Endothelial cell of umbilical vein (primary cell): ENCODE measurements around the gene CCNI. TPM values are rescaled to one million over a fixed set of nuclear protein-coding genes. Genes with fewer than 3 reads are reported as not detected.

Experiments
- BruUV-seq: library from RNA; stranded (reverse); fragments of 400-500 nt; replicated peaks from 2 replicates; lab custom pipeline; 2021; lab: Mats Ljungman, UMichigan
- CTCF ChIA-PET: fragments of 300-600, 350-600 bp; sonication (Branson Sonifier 250); formaldehyde crosslinking; loops from one replicate; lab custom pipeline; 2021; ENCODE audit warnings: antibody characterized with exemption, inconsistent platforms; lab: Charles Lee
- POLR2A ChIA-PET: fragments of 300-600, 350-600 bp; sonication (Branson Sonifier 250); formaldehyde crosslinking; loops from one replicate; lab custom pipeline; 2021; ENCODE audit warnings: antibody characterized with exemption, inconsistent platforms; lab: Charles Lee
- DNase-seq: peaks from one replicate; pipeline ENCODE4 v3.0.0-alpha.2; 2011; ENCODE audit warnings: low read depth, low spot score
- FAIRE-seq: peaks from 2 replicates; lab custom pipeline; 2011; peaks lifted over from hg19 to GRCh38; lab: Jason Lieb, UNC
- H2AFZ ChIP-seq: 2 replicates; pipeline ENCODE4 v1.6.0; 2012; ENCODE audit warnings: low read depth, low read length, control low read depth, inconsistent platforms
- H3K27ac ChIP-seq: 2 replicates; pipeline ENCODE4 v1.5.1; 2011; ENCODE audit warnings: low read depth, mild to moderate bottlenecking, control low read depth, low read length, moderate library complexity; ENCODE audit not compliant: insufficient read depth
- H3K27me3 ChIP-seq, 2 experiments: 2 replicates each; pipeline versions ENCODE4 v1.6.0 to v1.6.1; 2011; ENCODE audit warnings: low read length in 2 of 2, mixed read lengths in 1 of 2; ENCODE audit not compliant: control insufficient read depth in 2 of 2, insufficient read depth in 2 of 2
- H3K36me3 ChIP-seq, 2 experiments: 2 replicates in 1 of 2; 3 replicates in 1 of 2; pipeline ENCODE4 v1.5.1; 2011; ENCODE audit warnings: low read length in 2 of 2, mild to moderate bottlenecking in 1 of 2, moderate library complexity in 1 of 2; ENCODE audit not compliant: control insufficient read depth in 2 of 2, insufficient read depth in 2 of 2; ENCODE audit errors: extremely low read depth in 1 of 2
- H3K4me1 ChIP-seq: 3 replicates; pipeline ENCODE4 v1.5.1; 2011; ENCODE audit warnings: mild to moderate bottlenecking, low read length; ENCODE audit not compliant: control insufficient read depth, insufficient read depth; ENCODE audit errors: extremely low read depth
- H3K4me2 ChIP-seq: 2 replicates; pipeline ENCODE4 v1.6.1; 2011; ENCODE audit warnings: low read length, control low read depth, mixed read lengths; ENCODE audit not compliant: insufficient read depth
- H3K4me3 ChIP-seq, 3 experiments: fragments of 200-600 bp in 1 of 3; sonication (generic), shearing (Covaris generic) in 1 of 3; replicated peaks in 1 of 3; 2 replicates each; pipeline ENCODE4 v1.5.1; 2011 to 2016; ENCODE audit warnings: control low read depth in 3 of 3, low read length in 3 of 3, mild to moderate bottlenecking in 2 of 3, inconsistent platforms in 1 of 3, low read depth in 1 of 3, moderate library complexity in 1 of 3; ENCODE audit not compliant: insufficient read depth in 1 of 3
- H3K79me2 ChIP-seq: 2 replicates; pipeline ENCODE4 v1.6.0; 2012; ENCODE audit warnings: low read length, inconsistent platforms; ENCODE audit not compliant: control insufficient read depth, insufficient read depth
- H3K9ac ChIP-seq: replicated peaks from 2 replicates; pipeline ENCODE3; 2011; ENCODE audit warnings: low read length, control low read depth; ENCODE audit not compliant: insufficient read depth; ENCODE audit errors: extremely low read depth
- H3K9me1 ChIP-seq: replicated peaks from 3 replicates; pipeline ENCODE4 v1.6.0; 2011; ENCODE audit warnings: mild to moderate bottlenecking, low read length; ENCODE audit not compliant: control insufficient read depth, insufficient read depth; ENCODE audit errors: extremely low read depth
- H3K9me3 ChIP-seq: replicated peaks from 2 replicates; pipeline ENCODE4 v1.5.1; 2012; ENCODE audit warnings: low read length, inconsistent platforms; ENCODE audit not compliant: control insufficient read depth, insufficient read depth
- H4K20me1 ChIP-seq: replicated peaks from 2 replicates; pipeline ENCODE3; 2011; ENCODE audit warnings: mild to moderate bottlenecking, low read length; ENCODE audit not compliant: control insufficient read depth, insufficient read depth; ENCODE audit errors: extremely low read depth
- CTCF ChIP-seq, 2 donors: IDR thresholded peaks; 1 replicate in 1 of 2; 2 replicates in 1 of 2; pipeline ENCODE4 v1.5.1; 2011; ENCODE audit warnings: low read length in 2 of 2, mild to moderate bottlenecking in 2 of 2, moderate library complexity in 2 of 2, control low read depth in 1 of 2, inconsistent platforms in 1 of 2, low read depth in 1 of 2; ENCODE audit not compliant: insufficient read depth in 1 of 2; ENCODE audit errors: extremely low read depth in 1 of 2
- EZH2 ChIP-seq: IDR thresholded peaks from 2 replicates; pipeline ENCODE4 v1.6.1; 2012; ENCODE audit warnings: borderline replicate concordance, low read depth, mild to moderate bottlenecking, moderate library complexity, low read length, inconsistent platforms; ENCODE audit not compliant: severe bottlenecking
- FOS ChIP-seq: IDR thresholded peaks from 2 replicates; pipeline ENCODE4 v1.6.1; 2011; ENCODE audit warnings: mild to moderate bottlenecking, low read length, moderate library complexity, borderline replicate concordance; ENCODE audit not compliant: insufficient read depth
- GATA2 ChIP-seq: IDR thresholded peaks from 2 replicates; pipeline ENCODE4 v1.7.0; 2011; ENCODE audit warnings: low read depth, mild to moderate bottlenecking, moderate library complexity, mixed read lengths, low read length; ENCODE audit not compliant: insufficient read length, insufficient read depth
- JUN ChIP-seq: IDR thresholded peaks from 2 replicates; pipeline ENCODE4 v1.6.1; 2011; ENCODE audit warnings: borderline replicate concordance, low read depth; ENCODE audit not compliant: insufficient read length, insufficient read depth
- MYC ChIP-seq: IDR thresholded peaks from one replicate; pipeline ENCODE4 v1.6.1; 2011; ENCODE audit warnings: mild to moderate bottlenecking, low read depth, low read length
- POLR2A ChIP-seq: IDR thresholded peaks from 2 replicates; pipeline ENCODE4 v1.6.1; 2012; ENCODE audit warnings: low read depth, mild to moderate bottlenecking, control low read depth, low read length
- POLR2AphosphoS5 ChIP-seq: IDR thresholded peaks from 2 replicates; pipeline ENCODE4 v1.6.1; 2012; ENCODE audit warnings: low read depth, mild to moderate bottlenecking, control low read depth, low read length, moderate library complexity; ENCODE audit not compliant: insufficient read depth
- dilution Hi-C: fragments of 300-500 bp; cut with MboI; formaldehyde crosslinking; loops from one replicate; pipeline ENCODE4 v1.15.0; 2019; ENCODE audit warnings: low sequenced_read_pairs; ENCODE audit not compliant: extremely low pct_ligation_motif_present
- intact Hi-C: fragments of 100-400 bp; cut with micrococcal nuclease; formaldehyde crosslinking; loops from one replicate; pipeline ENCODE4 v1.10.0; 2022
- polyA plus RNA-seq, 4 experiments: library from polyadenylated mRNA; depleted of rRNA in 3 of 4; stranded (reverse) in 3 of 4; unstranded in 1 of 4; fragments of >200 nt; gene quantifications; 2 replicates each; pipeline versions ENCODE4 v1.2.1 to v1.2.3, GENCODE V29; 2011 to 2012; ENCODE audit warnings: missing spikeins in 1 of 4
- total RNA-seq: library from RNA; stranded (reverse); gene quantifications from 2 replicates; pipeline ENCODE4 v1.2.3, GENCODE V29; 2021

Gene CCNI
- total and polyA plus RNA-seq, 2 donors (not counting 3 experiments of a cell fraction or from before 2014, with no cell fraction given) = 88.6 to 212 TPM

- H3K27me3 ChIP-seq = no peaks in the 10 kb centered on the region
- H3K27ac ChIP-seq = no peak overlapping the region
- FAIRE-seq (no peak), DNase-seq (no peak)
- no peaks in the 10 kb centered on the region for H3K9me1 ChIP-seq
- H3K9ac ChIP-seq = no peak overlapping the region
- intact Hi-C loops (loop anchor here (2.0 to 5.0 kb wide), 2 partner anchors 144 to 288 kb away; partner anchors contain the start of gene SOWAHB), dilution Hi-C loops (no loop called here)
- BruUV-seq = no TSS peak
- H3K4me3 ChIP-seq = no peak overlapping the region
- H3K4me2 ChIP-seq = no peak overlapping the region
- ChIA-PET POLR2A (no interaction called here), CTCF (interaction anchor here (1.2 to 7.6 kb wide), 4 partner anchors 11 to 163 kb away, joined by 3 to 171 read pairs (median 9); no protein-coding TSS in a partner anchor)
- peaks cover 0 to 7% of the 10 kb centered on the region in 2 experiments for H3K36me3 ChIP-seq
- TF ChIP-seq GATA2 = no peak
- TF ChIP-seq POLR2AphosphoS5 = no peak
- no peak for TF ChIP-seq FOS
- TF ChIP-seq POLR2A = no peak
- TF ChIP-seq EZH2 = no peak
- TF ChIP-seq JUN = no peak
- TF ChIP-seq MYC = no peak
- TF ChIP-seq CTCF (IDR thresholded peaks at IDR 0.05; ENCODE audit: extremely low read depth in 1 of 2, insufficient read depth in 1 of 2, low read depth in 1 of 2, low read length in 2 of 2) = no peak
- no peaks in the 10 kb centered on the region for H3K9me3 ChIP-seq
- H3K79me2 ChIP-seq = no peaks in the 10 kb centered on the region
- H2AFZ ChIP-seq = no peak overlapping the region
- peaks cover 8% of the 10 kb centered on the region for H3K4me1 ChIP-seq
- H4K20me1 ChIP-seq = no peaks in the 10 kb centered on the region
These were observed 34.7 kb downstream of the CCNI start for GRCh38 chr4:77040854-77041725.
